Activated CD4-positive, alpha-beta T cell treated with anti-CD3 and anti-CD28 coated beads for 1 hour (primary cell): ENCODE data around the gene CBY1.

Source experiments
- DNase-seq: peaks from one replicate; pipeline ENCODE4 v3.0.0-alpha.2; 2020

The CBY1 gene

DNA sequence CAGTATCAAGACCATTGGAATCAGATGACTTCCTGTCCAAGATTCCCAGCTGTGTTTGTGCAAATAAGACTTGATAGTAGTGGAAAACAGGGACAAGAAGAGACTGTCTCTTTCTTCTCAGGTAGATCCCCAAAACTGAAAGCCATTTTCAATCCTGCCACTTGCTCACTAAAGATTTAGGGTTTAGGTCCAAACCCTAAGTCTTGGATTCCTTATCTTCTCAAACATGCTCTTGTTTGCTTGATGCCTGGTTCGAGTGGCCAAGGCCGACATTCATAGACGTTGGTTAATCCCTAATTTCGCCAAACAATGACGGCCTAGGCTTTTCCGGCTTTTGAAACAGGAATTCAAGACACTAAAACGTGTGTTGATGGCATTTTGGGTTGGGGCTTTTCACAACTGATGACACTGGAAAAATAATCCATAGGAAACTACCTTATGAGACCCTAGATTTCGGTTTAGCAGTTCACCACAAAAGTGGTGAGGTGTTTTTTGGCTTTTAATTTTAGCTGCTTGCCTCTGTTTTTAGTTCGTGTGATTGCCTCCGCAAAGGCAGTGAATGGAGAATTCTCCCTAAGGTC lies 48.3 kb downstream of the CBY1 start:
- no peak for DNase-seq

DNA sequence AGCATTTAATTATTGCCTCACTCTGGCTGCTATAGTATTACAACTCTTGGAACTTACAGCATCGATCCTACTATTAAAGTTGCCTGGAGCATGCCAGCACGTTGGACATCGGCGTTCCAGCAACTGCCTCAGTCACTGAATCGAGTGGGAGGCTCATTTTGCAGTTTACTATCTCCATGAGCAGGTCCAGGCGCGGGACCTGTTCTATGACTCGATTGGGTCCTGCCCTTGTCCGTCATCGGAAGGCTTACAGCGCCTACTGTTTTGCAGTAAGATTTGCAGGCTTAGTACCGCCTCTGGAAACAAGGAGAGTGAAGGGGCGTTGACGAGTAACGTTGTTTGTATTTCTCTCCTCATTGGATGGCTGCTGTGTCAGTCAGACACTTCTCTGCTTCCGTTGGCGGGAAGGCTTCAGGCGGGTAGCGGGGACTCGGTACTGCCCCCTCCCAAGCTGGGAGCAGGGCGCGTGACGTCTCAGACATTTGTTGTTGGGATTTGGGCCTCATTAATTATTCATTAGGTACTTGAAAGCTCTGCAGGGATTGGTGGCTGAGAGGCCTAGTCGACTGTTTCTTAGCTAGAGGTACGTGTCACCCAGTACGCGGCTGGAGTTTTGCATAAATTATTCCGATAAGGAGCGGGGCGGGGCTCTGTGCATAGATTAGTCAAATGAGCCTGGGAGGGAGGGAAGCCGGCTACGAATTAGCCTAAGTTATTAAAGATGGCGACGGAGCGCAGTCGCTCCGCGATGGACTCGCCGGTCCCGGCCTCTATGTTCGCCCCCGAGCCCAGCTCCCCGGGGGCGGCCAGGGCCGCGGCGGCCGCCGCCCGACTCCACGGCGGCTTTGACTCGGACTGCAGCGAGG lies 49.0 kb downstream of the CBY1 start, which contains the start of gene GTPBP1:
Gene GTPBP1, plus strand, starts transcription at position 710 of the 866 bp plus-strand sequence. Its CDS starts 12 bp downstream, at position 722.
- peak; percentile 94 for DNase-seq

DNA sequence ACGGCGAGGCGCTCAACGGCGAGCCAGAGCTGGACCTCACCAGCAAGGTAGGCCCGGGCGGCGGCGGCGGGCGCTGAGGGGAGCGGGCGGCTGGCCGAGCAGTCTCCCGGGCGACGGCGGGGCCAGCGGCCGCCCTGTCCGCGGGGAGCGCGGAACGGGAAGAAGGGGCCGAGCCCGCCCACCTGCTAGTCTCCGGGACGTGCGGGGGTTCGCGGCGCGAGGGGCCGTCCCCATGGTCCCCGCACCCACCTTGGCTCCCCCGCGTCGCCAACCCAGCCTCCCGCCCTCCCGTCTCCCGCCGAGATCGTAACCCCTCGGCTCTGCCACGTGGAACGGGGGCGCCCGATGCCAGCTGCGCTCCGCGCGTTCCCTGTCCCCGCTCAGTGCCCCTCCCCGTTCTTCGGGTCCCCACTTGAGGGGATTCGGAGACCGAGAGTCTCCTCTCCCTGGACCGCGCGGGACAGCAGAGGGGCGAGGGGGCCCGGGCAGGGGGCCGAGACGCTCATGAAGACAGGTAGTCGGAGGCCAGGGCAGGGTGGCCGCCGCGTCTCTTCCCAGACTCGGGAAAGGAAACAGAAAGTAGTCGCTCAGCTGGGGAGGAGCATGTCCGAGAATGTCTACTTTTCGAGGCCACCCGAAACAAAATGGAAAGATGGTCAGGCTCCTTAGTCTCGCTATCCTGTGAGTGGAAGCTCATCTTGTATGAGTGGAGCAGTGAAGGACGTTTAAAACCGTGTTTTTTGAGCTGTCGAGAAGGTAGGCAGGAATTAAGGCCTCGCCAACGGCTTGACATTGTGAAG lies 49.9 kb downstream of the CBY1 start:
- DNase-seq = peak; percentile 17

DNA sequence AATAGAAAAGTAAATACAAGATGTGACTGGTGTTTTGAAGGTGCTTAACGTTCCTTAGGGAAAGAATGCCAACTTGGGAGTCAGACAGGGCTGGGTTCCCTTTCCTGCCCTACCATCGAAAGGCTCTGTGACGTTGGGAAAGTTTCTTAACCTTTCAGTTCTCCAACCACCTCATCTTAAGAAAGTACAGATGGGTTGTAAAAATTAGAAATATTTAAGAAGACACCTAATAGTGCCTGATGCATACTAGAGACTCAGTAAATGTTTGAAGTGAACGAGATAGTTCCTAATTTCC lies 50.4 kb downstream of the CBY1 start:
- DNase-seq = no peak

DNA sequence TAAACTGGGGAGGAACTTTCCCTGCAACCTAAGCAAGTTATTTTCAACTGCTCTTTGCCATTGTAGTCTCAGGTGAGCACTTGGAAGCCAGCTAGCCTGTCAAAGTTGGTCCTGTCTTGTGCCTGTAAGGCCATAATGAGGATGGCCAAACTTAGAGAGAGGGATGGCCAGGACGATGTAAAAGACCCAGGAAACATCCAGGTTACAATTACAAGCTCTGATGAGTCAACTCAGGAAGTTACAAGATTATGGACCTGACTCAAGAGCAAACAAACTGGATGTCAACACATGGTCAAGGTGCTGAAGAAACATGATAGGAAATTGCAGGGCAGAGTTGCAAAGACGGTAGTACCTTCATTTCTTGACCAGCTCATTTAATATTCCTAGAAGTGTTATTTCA lies 50.9 kb downstream of the CBY1 start:
- no peak for DNase-seq

DNA sequence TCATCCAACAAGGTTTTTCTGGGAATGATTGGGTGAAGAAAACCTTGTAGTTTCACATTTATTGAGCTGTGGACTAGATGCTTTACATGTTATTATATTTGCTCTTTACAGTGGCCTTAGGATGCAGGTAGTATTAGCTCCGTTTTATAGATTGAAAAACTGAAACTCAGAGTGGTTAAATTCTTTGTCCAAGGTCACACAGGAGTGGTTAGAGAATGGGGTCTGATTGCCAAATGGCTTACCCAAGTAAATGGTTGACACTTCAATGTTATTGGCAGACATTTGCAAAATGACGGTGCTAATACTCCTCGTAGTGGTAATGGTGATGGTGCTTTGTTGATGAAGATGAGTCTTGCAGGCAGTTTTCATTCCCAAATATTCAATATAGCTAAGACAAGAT lies 51.5 kb downstream of the CBY1 start:
- DNase-seq = no peak

DNA sequence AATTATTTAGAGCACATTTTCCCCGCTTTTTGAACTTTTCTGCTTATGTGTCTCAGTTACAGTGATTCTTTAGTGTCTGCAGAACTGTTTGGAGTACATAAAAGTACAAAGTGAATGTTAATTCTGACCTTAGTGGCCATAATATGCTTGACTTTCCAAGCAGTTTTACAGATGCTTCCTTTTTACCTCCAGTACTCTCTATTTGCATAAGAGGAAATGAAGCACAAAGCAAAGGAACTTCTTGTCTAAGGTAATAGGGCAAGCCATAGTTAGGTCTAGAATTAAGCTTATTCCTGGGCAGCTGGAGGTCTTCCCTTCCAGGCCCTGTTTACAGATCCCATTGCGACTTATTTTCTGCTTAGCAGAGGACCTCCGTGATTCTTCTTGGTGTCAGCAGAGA lies 52.9 kb downstream of the CBY1 start:
- no peak for DNase-seq

DNA sequence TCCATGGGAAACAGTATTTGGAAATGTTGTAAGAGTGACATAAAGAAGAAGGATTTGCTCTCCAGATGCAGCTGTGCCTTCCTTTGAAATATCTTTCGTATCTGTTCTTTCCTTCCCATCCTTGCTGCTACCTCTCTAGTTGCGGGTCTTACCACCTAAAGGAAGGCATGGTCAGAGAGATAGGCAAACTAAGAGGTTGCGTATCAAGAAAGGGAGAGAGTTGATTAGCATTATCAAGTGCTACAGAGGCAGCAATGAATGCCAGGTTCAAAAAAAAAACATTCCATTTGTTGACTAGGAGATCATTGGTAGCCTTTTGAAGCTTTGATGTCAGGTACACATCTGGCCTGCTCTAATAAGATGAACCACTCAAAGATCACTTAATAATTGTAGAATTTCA lies 53.9 kb downstream of the CBY1 start:
- no peak for DNase-seq

DNA sequence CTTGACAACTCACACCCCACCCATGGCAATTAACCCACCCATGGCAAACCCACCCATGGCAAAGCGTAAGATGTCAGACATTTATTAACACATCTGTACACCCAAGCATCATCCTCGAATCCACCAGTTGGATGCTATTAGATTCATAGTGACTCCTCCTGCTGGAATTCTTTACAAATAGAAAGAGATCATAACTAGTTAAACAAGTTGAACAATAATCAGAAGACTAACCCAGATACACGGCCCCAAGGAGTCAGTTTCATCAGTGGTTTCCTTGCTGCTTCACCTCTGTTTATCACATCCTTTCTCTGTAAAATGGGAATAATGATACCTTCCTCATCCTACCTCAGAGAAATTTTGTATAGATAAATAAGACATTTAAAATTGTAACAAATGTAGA lies 54.4 kb downstream of the CBY1 start:
- no peak for DNase-seq

DNA sequence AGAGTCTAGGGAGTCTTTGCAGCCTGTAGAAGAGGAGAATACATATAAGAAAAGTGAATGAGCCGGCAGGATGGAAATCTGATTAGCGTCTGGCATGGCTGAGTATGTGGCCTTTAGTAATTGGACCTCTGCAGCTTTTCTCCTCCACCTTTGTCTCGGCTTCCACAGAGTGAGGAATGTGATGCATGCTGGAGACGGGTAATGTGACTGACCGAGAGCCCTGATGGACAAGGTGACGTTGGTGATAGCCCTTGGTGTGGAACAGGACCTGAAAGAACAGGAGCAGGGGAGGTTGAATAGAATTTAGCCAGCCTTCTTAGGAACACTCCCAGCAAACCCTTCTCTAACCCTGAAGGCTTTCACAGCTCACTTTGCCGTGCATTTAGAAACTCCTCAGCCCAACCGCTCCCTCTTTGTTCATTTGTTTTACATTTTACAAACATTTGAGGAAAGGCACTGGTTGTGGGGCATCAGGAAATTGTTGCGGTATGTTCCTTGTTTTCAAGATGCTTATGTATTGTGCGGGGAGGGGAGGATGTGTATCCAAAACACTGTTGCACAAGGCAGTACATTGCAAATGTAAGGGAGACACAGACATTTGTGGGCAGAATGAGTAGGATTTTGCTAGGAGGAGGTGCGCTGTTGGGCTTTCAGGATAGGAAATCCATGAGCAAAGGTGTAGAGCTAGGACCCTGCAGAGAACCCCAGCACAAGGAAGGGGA lies 56.2 kb downstream of the CBY1 start:
- DNase-seq = no peak

DNA sequence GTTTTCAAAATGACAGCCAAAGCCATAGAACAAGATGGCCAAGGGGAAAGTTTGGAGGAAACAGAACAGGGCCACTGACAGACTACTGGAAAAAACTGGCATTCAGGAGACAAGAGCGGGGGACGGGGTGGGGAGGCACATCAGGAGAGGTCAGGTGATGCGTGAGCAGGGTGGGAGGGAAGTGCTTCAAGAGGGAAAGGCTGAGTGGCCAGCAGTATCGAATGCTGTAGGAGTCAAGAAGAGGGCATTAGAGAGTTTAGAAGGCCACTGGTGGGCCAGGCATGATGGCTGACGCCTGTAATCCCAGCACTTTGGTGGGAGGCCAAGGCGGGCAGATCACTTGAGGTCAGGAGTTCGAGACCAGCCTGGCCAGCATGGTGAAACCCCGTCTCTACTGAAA lies 57.5 kb downstream of the CBY1 start:
- no peak for DNase-seq

DNA sequence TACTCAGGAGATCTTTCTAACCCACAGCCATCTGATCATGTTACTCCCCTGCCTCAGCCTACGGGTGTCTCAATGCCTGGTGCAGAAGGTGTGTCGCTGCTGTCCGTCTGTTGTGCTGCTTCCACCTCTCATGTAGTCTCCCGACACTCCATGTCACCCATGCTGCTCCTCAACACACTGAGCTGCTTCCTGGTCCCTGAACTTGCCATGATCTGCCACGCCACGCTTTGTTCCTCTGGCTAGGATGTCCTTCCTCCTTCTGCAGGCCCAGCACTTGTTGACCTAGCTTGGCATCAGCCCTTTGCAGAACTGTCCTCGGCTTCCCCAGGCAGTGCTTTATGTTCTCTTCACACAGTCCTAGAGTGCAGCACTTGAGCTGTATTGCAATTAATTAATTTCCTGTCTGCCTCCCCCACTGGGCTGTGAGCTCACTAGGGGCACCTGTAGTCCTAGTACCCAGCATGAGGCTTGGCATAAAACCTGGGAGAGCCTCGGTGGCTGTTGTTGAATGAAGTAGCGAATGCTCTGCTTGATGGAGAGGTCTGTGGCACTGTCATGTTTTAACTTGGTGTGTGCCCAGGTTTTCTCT lies 58.8 kb downstream of the CBY1 start:
- no peak for DNase-seq

DNA sequence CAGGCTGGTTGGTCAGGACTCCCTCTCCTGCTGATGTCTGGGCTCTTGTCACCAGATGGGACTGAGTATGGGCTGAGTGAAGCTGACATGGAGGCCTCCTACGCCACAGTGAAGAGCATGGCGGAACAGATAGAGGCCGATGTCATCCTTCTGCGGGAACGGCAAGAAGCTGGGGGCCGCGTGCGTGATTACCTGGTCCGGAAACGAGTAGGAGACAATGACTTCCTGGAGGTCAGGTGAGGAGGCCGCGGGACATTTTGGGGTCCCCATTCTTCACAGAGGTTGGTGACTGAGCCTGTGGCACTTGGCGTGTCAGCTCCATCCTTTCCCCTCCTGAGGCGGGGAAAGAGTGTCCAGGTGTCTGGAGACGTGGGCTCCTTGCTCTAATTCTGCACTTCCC lies 59.4 kb downstream of the CBY1 start:
- DNase-seq = no peak

DNA sequence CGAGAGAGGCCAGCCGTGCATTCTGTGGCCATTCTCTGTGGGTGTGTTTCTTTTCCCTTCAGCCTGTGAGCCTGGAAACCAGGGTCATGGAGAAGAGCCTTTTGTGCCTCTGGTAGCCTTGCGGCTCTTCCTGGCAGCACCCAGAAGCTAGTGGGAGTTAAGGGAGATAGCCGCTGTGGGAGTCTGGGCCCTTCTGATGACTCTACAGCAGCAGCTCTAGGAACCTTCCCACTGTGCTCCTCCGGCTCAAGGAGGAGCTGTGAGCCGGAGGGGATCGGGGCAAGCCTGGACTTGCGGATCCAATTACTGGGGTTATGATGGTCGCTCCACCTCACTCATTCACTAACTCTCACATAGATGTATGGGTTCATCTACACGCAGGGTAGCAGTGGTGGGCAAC lies 59.8 kb downstream of the CBY1 start:
- DNase-seq = no peak

DNA sequence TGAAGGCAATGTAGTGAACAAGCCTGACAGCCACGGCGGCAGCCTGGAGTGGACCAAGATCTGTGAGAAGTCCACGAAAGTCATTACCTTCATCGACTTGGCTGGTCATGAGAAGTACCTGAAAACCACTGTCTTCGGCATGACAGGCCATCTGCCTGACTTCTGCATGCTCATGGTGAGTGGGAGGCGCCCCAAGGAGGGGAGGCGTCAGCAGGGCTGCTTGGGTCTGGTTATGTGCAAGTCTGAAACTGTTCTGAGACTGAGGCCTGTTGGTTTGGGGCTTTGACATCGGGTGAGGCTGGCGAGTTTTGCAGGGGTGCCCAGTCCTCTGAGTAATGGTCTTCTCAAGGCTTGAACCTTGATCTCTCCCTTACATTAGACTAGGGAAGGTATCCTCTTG lies 60.4 kb downstream of the CBY1 start:
- no peak for DNase-seq

DNA sequence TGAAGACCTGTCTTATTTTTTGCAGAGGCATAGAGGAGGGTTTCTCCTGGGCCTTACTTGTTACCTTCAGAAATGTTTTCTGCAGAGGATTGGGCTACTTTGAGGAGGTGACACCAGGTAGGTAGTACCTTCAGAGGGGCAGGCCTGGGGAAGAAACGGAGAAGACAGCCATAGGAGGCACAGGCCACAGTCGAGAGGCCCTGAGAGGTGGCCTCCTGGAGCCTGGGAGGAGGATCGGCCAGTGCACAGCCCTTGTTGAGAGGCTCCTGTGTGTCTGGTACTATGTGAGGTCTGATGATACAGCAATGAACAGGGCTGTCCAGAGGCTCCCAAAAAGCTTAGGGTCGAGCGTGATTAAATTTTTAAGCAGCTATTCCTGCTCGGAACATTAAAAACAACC lies 60.8 kb downstream of the CBY1 start:
- DNase-seq = no peak

DNA sequence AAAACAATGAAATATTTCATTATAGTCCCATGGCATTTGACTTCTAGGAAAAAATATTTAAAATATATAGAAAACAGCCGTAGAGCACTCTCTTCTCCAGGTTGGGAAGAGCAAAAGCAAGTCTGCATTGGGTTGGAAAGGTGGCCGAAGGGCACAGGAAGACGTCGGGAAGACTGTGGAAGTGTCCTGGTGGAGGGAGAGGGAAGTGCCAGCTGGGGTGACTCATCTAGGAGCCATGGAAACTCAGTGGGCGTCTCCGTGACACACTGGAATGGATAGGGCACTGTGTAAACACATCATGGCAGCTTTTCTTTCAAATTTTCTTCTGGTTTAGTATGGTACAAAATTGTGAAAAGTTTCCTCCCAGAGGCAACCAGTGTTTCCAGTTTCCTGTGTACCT lies 62.0 kb downstream of the CBY1 start:
- no peak for DNase-seq

DNA sequence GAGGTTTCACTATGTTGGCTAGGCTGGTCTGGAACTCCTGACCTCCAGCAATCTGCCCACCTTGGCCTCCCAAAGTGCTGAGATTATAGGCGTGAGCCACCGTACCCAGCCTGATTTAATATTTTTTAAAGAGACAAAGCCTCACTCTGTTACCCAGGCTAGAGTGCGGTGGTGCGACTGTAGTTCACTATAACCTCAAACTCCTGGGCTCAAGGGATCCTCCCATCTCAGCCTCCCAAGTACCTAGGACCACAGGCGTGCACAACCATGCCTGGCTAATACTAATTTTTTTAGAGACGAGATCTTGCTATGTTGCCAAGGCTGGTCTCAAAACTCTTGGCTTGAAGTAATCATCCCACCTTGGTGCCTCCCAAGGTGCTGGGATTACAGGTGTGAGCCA lies 62.8 kb downstream of the CBY1 start:
- DNase-seq = no peak

DNA sequence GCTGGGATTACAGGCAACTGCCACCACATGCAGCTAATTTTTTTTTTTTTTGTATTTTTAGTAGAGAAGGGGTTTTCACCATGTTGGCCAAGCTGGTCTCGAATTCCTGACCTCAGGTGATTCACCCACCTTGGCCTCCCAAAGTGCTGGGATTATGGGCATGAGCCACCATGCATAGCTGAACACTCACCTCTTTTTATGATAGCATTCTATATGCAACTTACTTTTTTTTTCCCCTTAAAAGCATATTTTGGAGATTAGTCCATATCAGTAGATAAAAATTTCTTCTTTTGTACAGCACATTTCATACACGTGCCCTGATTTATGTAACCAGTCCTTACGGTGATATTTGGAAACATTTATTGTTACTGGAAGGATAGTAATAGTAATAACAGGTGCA lies 63.9 kb downstream of the CBY1 start:
- DNase-seq = no peak

DNA sequence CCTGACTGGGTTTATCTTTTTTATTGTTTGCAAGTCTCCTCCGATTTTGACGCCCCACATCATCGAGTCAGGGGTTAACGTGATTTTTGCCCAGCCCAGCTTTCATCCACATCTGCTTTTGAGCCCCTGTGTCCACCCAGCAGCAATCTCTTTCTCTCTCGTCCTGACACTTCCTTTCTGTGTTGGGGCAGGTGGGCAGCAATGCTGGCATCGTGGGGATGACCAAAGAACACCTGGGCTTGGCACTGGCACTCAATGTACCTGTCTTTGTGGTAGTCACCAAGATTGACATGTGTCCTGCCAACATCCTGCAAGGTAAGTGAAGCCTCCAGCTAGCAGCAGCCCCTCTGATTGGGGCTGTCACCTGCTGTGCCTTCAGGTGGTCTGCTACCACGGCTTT lies 65.1 kb downstream of the CBY1 start:
- no peak for DNase-seq
